H1 (cell line): Measurements from ENCODE around the gene ITGA8.

ENCODE experiments used
- ATF3 ChIP-seq: IDR thresholded peaks from 2 replicates; pipeline ENCODE4 v1.6.1; 2011; ENCODE audit warnings: low read depth, mild to moderate bottlenecking, low read length; ENCODE audit not compliant: insufficient read depth
- CBX5 ChIP-seq: fragments of 300-800, 300-1000 bp; sonication (generic); IDR thresholded peaks from 2 replicates; pipeline ENCODE4 v1.7.1; 2016; ENCODE audit warnings: antibody characterized with exemption, low read length, low read depth
- CHD1 ChIP-seq: IDR thresholded peaks from 2 replicates; pipeline ENCODE4 v1.6.1; 2012; ENCODE audit warnings: low read depth, low read length, improper control_type of control experiment
- CREB1 ChIP-seq: IDR thresholded peaks from 2 replicates; pipeline ENCODE4 v1.6.1; 2012; ENCODE audit warnings: inconsistent platforms
- CTCF ChIP-seq, 3 experiments: IDR thresholded peaks; 1 replicate in 2 of 3; 2 replicates in 1 of 3; pipeline versions ENCODE4 v1.5.1 to v1.6.1; 2011; ENCODE audit warnings: low read length in 3 of 3, mild to moderate bottlenecking in 3 of 3, inconsistent platforms in 2 of 3, low read depth in 1 of 3, moderate library complexity in 1 of 3; ENCODE audit not compliant: insufficient read depth in 1 of 3; ENCODE audit errors: control extremely low read depth in 1 of 3
- GTF2F1 ChIP-seq: IDR thresholded peaks from 2 replicates; pipeline ENCODE4 v1.6.1; 2012; ENCODE audit warnings: low read depth, low read length, improper control_type of control experiment, borderline replicate concordance
- HDAC6 ChIP-seq: IDR thresholded peaks from one replicate; pipeline ENCODE4 v1.7.1; 2012; ENCODE audit warnings: low read depth, mild to moderate bottlenecking, inconsistent platforms, low read length, moderate library complexity
- JUN ChIP-seq: IDR thresholded peaks from 2 replicates; pipeline ENCODE4 v1.6.1; 2011; ENCODE audit warnings: low read depth, mild to moderate bottlenecking, improper control_type of control experiment, low read length
- PHF8 ChIP-seq: fragments of 200-600 bp; sonication (generic); conservative IDR thresholded peaks from 2 replicates; pipeline ENCODE4 v1.7.1; 2012; ENCODE audit warnings: low read depth, mild to moderate bottlenecking, inconsistent platforms, low read length, moderate library complexity
- POLR2A ChIP-seq, 2 experiments: IDR thresholded peaks; 1 replicate in 1 of 2; 2 replicates in 1 of 2; pipeline ENCODE4 v1.6.1; 2011; ENCODE audit warnings: low read depth in 2 of 2, low read length in 2 of 2, mild to moderate bottlenecking in 2 of 2; ENCODE audit errors: control extremely low read depth in 1 of 2
- POLR2AphosphoS5 ChIP-seq: IDR thresholded peaks from 2 replicates; pipeline ENCODE4 v1.6.1; 2011; ENCODE audit warnings: low read depth, low read length
- RBBP5 ChIP-seq: IDR thresholded peaks from 2 replicates; pipeline ENCODE4 v1.7.1; 2012; ENCODE audit warnings: low read depth, mild to moderate bottlenecking, inconsistent platforms, low read length, moderate library complexity, borderline replicate concordance
- SRF ChIP-seq: IDR thresholded peaks from 2 replicates; pipeline ENCODE4 v1.6.1; 2011; ENCODE audit warnings: mild to moderate bottlenecking, low read depth, low read length, moderate library complexity
- TEAD4 ChIP-seq: IDR thresholded peaks from 2 replicates; pipeline ENCODE4 v1.6.1; 2012; ENCODE audit warnings: low read depth, low read length, inconsistent platforms, mixed read lengths

GRCh38 chr10:15562578-15562977, 157.1 kb downstream of the ITGA8 start:
- TF ChIP-seq PHF8 (no peak), GTF2F1 (no peak), POLR2AphosphoS5 (no peak), CTCF (IDR thresholded peaks at IDR 0.05; ENCODE audit: control extremely low read depth in 1 of 3, insufficient read depth in 1 of 3, low read depth in 1 of 3, low read length in 3 of 3) (no peak), POLR2A (IDR thresholded peaks at IDR 0.05; ENCODE audit: control extremely low read depth in 1 of 2, low read depth in 2 of 2, low read length in 2 of 2) (no peak), TEAD4 (no peak), HDAC6 (no peak), CBX5 (no peak), CHD1 (no peak), JUN (no peak), RBBP5 (no peak), SRF (no peak), CREB1 (no peak), ATF3 (no peak)
